ENCODE results near the gene TXNL4A. TPM values are rescaled to one million over a fixed set of nuclear protein-coding genes. Genes with fewer than 3 reads are reported as not detected.

Gene TXNL4A
- polyA plus RNA-seq, 1 of the 3 experiments (the other 2 are of a cell fraction), result 158 TPM

DNA sequence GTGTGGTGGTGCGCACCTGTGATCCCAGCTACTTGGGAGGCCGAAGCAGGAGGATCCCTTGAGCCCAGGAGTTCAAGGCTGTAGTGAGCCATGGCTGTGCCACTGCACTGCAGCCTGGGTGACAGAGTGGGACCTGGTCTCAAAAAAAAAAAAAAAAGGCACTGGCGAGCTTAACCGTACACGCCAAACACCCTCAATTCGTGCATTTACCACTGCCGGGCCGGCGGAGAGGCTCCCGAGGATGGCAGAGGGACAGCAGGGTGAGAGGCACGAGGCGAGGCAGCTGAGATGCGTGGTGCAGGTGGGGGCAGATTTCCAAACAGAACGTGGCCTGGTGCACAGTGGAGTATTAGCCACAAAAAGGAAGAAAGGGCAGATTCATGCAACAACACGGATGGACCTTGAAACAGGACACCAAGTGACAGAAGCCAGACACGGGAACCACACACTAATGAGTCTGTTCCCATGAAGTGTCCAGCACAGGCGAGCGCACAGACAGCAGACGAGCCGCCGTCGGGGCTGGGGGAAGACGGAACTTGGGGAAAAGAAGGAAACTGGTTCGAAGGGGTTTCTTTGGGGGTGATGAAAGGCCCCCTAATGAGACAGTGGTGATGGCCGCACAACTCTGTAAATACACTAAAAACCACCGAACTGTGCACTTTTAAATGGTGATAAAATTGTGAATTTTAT is 64.3 kb downstream of the TXNL4A start (continued):
- TF ChIP-seq RFX5 (IDR thresholded peaks at IDR 0.05; ENCODE audit: low read length), result no peak
- TF ChIP-seq IRF3 (IDR thresholded peaks at IDR 0.05; ENCODE audit: low read depth, low read length), result no peak
- TF ChIP-seq, protein P1, sequence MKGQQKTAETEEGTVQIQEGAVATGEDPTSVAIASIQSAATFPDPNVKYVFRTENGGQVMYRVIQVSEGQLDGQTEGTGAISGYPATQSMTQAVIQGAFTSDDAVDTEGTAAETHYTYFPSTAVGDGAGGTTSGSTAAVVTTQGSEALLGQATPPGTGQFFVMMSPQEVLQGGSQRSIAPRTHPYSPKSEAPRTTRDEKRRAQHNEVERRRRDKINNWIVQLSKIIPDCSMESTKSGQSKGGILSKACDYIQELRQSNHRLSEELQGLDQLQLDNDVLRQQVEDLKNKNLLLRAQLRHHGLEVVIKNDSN (IDR thresholded peaks at IDR 0.05; ENCODE audit: borderline replicate concordance, low read depth), result no peak
- TF ChIP-seq, protein P2, sequence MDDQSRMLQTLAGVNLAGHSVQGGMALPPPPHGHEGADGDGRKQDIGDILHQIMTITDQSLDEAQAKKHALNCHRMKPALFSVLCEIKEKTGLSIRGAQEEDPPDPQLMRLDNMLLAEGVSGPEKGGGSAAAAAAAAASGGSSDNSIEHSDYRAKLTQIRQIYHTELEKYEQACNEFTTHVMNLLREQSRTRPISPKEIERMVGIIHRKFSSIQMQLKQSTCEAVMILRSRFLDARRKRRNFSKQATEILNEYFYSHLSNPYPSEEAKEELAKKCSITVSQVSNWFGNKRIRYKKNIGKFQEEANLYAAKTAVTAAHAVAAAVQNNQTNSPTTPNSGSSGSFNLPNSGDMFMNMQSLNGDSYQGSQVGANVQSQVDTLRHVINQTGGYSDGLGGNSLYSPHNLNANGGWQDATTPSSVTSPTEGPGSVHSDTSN (IDR thresholded peaks at IDR 0.05), result no peak
- no peak for TF ChIP-seq TCF12 (IDR thresholded peaks at IDR 0.05)
- no peak for TF ChIP-seq TEAD4 (IDR thresholded peaks at IDR 0.05; ENCODE audit: borderline replicate concordance, insufficient read depth)
- TF ChIP-seq FOXM1 (IDR thresholded peaks at IDR 0.05; ENCODE audit: low read depth), result no peak
- no peak for TF ChIP-seq RXRA (IDR thresholded peaks at IDR 0.05; ENCODE audit: borderline replicate concordance, low read depth)
- no peak for TF ChIP-seq FOSL2 (IDR thresholded peaks at IDR 0.05; ENCODE audit: borderline replicate concordance, low read depth)
- no peak for TF ChIP-seq RCOR1 (IDR thresholded peaks at IDR 0.05; ENCODE audit: low read length)

DNA sequence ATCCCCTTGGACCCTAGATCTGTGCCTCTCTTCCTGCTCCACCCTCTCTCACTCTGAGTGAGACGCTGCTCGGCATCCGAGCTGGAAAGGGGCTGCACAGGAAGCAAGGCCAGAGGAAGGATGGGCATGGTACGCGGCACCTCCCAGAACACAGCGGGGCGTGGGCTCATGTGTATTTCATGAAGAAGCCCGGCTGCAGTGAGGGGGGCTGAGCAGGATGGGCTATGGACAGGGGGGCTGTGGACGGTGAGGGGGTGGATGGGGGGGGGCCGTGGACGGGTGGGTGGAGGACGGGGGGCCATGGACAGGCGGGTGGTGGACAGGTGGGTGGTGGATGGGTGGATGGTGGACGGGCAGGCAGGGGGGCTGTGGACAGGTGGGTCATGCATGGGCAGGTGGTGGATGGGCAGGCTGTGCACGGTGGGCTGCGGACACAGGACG is 65.4 kb downstream of the TXNL4A start:
- POLR2A ChIA-PET, result no interaction called here

More for the DNA sequence above, 65.4 kb downstream of the TXNL4A start:
- H3K4me1 ChIP-seq (ENCODE audit: control insufficient read depth in 1 of 2, insufficient read depth in 2 of 2, low read depth in 1 of 2, low read length in 1 of 2), result no peaks in the 10 kb centered on the region
- H2AFZ ChIP-seq (ENCODE audit: low read depth), result no peak overlapping the region
- H3K36me3 ChIP-seq (replicated peaks in 1 of 2; ENCODE audit: control insufficient read depth in 1 of 2, insufficient read depth in 2 of 2, low read length in 1 of 2), result peaks cover 3 to 6% of the 10 kb centered on the region in 2 experiments
- CTCF ChIA-PET, result no interaction called here
- H3K9me2 ChIP-seq, result no peaks in the 10 kb centered on the region
- H4K20me1 ChIP-seq (ENCODE audit: insufficient read depth), result no peaks in the 10 kb centered on the region
- no peak overlapping the region for H3K9ac ChIP-seq
- H3K27me3 ChIP-seq (ENCODE audit: insufficient read depth), result no peaks in the 10 kb centered on the region
- H3K9me3 ChIP-seq, result no peaks in the 10 kb centered on the region
- H3K79me2 ChIP-seq (ENCODE audit: insufficient read depth), result peaks cover 2% of the 10 kb centered on the region; the same call in 1 of the 2 replicates
- H3K4me3 ChIP-seq (ENCODE audit: low read depth in 2 of 2, low read length in 1 of 2), result no peak overlapping the region
- DNase-seq, result no peak
- 95% methylated on average over 17 of the region's 17 CpGs for WGBS (ENCODE audit: low lambda C conversion rate)
- H3K27ac ChIP-seq (ENCODE audit: low read depth in 2 of 2, low read length in 1 of 2), result no peak overlapping the region
- no peak overlapping the region for H3K4me2 ChIP-seq
- H3F3A ChIP-seq (replicated peaks; ENCODE audit: insufficient read depth), result no peaks in the 10 kb centered on the region
- no peak for TF ChIP-seq RCOR1 (IDR thresholded peaks at IDR 0.05; ENCODE audit: low read length)
- TF ChIP-seq NRF1 (IDR thresholded peaks at IDR 0.05; ENCODE audit: low read depth, low read length), result no peak
- TF ChIP-seq CHD2 (IDR thresholded peaks at IDR 0.05; ENCODE audit: low read length, partially characterized antibody), result no peak
- no peak for TF ChIP-seq REST (IDR thresholded peaks at IDR 0.05; ENCODE audit: low read depth, low read length)
- no peak for TF ChIP-seq RXRA (IDR thresholded peaks at IDR 0.05; ENCODE audit: borderline replicate concordance, low read depth)
- TF ChIP-seq, protein P2 (IDR thresholded peaks at IDR 0.05), result no peak
- no peak for TF ChIP-seq MEF2A (IDR thresholded peaks at IDR 0.05; ENCODE audit: borderline replicate concordance, low read depth)
- TF ChIP-seq TCF12 (IDR thresholded peaks at IDR 0.05), result no peak

All from SK-N-SH (cell line).